DOHH2 (cell line): ENCODE data around the gene FAM241A.

Experiments
- EZH2phosphoT487 ChIP-seq: fragments of 200-600 bp; sonication (generic); IDR thresholded peaks from 2 replicates; pipeline ENCODE4 v1.6.1; 2017; ENCODE audit warnings: borderline replicate concordance, mild to moderate bottlenecking, antibody characterized with exemption, low read length, moderate library complexity, mixed read lengths
- TF ChIP-seq, protein P1 (sequence below): fragments of 200-600 bp; sonication (generic); IDR thresholded peaks from one replicate; pipeline ENCODE4 v1.5.1; 2014; ENCODE audit warnings: antibody characterized with exemption, mild to moderate bottlenecking, low read depth, low read length; ENCODE audit not compliant: poor library complexity, severe bottlenecking

DNA sequence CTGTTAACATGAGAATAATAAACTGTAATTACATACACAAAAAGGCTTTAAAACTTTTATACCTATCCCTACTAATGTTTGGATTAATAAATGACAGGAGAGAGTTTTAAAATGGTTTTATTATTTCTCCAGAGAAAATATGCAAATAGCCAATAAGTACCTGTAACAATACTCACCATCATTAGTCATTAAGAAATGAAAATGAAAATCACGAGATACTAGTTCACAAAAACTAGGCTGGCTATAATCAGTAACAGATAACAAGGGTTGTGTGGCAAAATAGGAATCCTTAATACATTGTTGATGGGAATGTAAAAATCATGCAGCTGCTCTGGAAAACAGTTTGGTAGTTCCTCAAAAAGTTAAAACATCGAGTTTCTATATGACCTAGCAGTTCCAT lies 61.2 kb downstream of the FAM241A start:
- TF ChIP-seq, protein P1, sequence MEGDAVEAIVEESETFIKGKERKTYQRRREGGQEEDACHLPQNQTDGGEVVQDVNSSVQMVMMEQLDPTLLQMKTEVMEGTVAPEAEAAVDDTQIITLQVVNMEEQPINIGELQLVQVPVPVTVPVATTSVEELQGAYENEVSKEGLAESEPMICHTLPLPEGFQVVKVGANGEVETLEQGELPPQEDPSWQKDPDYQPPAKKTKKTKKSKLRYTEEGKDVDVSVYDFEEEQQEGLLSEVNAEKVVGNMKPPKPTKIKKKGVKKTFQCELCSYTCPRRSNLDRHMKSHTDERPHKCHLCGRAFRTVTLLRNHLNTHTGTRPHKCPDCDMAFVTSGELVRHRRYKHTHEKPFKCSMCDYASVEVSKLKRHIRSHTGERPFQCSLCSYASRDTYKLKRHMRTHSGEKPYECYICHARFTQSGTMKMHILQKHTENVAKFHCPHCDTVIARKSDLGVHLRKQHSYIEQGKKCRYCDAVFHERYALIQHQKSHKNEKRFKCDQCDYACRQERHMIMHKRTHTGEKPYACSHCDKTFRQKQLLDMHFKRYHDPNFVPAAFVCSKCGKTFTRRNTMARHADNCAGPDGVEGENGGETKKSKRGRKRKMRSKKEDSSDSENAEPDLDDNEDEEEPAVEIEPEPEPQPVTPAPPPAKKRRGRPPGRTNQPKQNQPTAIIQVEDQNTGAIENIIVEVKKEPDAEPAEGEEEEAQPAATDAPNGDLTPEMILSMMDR, result no peak
- no peak for TF ChIP-seq EZH2phosphoT487
